Activated naive CD8-positive, alpha-beta T cell treated with anti-CD3 and anti-CD28 coated beads, Interleukin-2, amount 10 ng/mL, durations not matched to agents 7 days and 5 days (primary cell): Measurements from ENCODE around the gene MAST4. TPM values are rescaled to one million over a fixed set of nuclear protein-coding genes. Genes with fewer than 3 reads are reported as not detected.

ENCODE experiments used
- ATAC-seq: fragments of 150-1000 bp; cut with Tn5 transposase; one replicate; pipeline ENCODE4 v1.10.0; 2021; ENCODE audit warnings: low read depth, moderate library complexity
- POLR2A ChIA-PET: fragments of 350-600 bp; sonication (Branson Sonifier 250); formaldehyde crosslinking; loops from one replicate; lab custom pipeline; 2021; ENCODE audit warnings: antibody characterized with exemption; lab: Charles Lee
- DNase-seq: peaks from one replicate; pipeline ENCODE4 v3.0.0; 2021
- H3K27ac Mint-ChIP-seq: one replicate; pipeline ENCODE4 v1.8.0; 2022; ENCODE audit warnings: mild to moderate bottlenecking, mixed read lengths
- H3K27me3 Mint-ChIP-seq: one replicate; pipeline ENCODE4 v1.8.0; 2022; ENCODE audit warnings: mild to moderate bottlenecking, moderate library complexity, mixed read lengths
- H3K36me3 Mint-ChIP-seq: one replicate; pipeline ENCODE4 v1.8.0; 2021; ENCODE audit warnings: mild to moderate bottlenecking, mixed read lengths
- H3K4me1 Mint-ChIP-seq: one replicate; pipeline ENCODE4 v1.8.0; 2021; ENCODE audit warnings: mixed read lengths
- H3K4me3 Mint-ChIP-seq: one replicate; pipeline ENCODE4 v1.8.0; 2022; ENCODE audit warnings: mild to moderate bottlenecking, moderate library complexity, mixed read lengths
- H3K9me3 Mint-ChIP-seq: one replicate; pipeline ENCODE4 v1.8.0; 2021; ENCODE audit warnings: mixed read lengths
- total RNA-seq, 2 experiments: library from RNA; stranded (reverse); gene quantifications; one replicate each; pipeline ENCODE4 v1.2.3, GENCODE V29; 2021

The MAST4 gene
- total RNA-seq, 2 experiments from 2014 or later, result 13.4 to 14.3 TPM

DNA sequence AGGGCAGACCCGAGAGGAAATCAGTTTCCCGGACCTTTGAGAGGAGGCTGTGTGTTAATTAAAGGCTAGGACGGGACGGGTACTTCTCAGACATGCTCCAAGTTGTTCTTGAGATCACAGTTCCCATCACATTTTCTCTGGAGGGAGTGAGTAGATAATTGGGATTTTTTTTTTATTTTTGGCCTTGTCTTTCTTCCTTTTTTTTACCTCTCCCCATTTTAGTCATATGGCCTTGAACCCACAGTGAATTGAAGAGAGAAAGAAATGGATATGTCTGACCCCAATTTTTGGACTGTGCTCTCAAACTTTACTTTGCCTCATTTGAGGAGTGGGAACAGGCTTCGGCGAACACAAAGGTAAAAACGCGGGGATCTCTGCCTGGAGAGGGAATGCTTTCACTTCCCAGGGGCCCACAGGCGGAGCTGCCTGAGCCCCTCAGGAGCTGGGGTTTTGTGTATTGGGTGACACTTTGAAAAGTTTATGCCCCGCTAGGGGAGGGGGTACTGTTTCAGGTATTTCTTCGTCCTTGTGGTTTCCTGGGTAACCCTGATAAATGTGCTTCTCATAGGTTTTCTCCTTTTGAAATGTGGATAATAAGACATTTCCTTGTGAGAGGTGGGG, 408.6 kb downstream of the MAST4 start:
- peaks cover 27% of the 10 kb centered on the region for H3K4me1 Mint-ChIP-seq
- H3K4me3 Mint-ChIP-seq, result peak overlapping the region; percentile 93
- H3K27ac Mint-ChIP-seq, result peak overlapping the region; percentile 80
- H3K27me3 Mint-ChIP-seq, result peaks cover 9% of the 10 kb centered on the region
- no peak for ATAC-seq
- POLR2A ChIA-PET, result interaction anchor here (0.6 to 1.5 kb wide), 5 partner anchors 8 to 162 kb away, joined by 3 to 4 read pairs (median 3); no protein-coding TSS in a partner anchor
- no peaks in the 10 kb centered on the region for H3K9me3 Mint-ChIP-seq
- DNase-seq, result no peak
- H3K36me3 Mint-ChIP-seq, result peaks cover 2% of the 10 kb centered on the region

DNA sequence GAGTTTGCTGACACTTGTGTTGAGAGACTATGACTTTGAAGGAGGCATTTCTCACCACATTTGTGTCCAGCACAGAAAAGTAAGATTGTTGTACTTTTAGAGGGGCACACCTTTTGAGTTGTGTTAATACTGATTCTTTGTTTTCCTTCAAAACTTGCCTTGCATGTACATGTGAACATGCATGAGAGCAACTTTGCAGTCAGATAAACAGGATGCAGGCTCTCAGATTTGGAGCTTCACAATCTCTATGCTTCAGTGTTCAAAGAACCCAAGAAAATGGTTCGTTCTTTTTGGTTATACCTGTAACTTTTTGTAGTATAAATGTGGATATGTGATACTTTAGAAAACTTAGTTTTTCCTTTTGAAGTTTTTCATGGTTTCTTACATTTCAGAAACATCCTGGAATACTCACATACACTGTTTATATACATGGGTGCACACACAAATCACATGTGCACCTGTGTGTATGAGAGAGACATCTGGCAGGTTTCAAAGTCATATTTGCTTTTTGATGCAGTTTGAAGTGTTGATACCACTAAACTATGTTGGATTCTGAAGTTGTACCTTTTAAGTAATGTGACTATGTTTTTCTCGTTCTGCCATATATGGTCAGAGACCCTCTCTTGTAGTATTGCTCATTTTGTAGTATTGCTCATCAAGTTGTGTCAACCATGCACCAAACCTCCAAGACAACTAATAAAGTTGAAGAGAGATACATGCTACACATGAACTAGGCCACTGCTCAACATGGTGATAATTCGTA, 409.7 kb downstream of the MAST4 start:
- peak overlapping the region; percentile 93 for H3K4me3 Mint-ChIP-seq
- H3K27me3 Mint-ChIP-seq, result peaks cover 7% of the 10 kb centered on the region
- no peak for ATAC-seq
- peaks cover 27% of the 10 kb centered on the region for H3K4me1 Mint-ChIP-seq
- H3K9me3 Mint-ChIP-seq, result no peaks in the 10 kb centered on the region
- DNase-seq, result no peak
- H3K36me3 Mint-ChIP-seq, result peaks cover 2% of the 10 kb centered on the region
- H3K27ac Mint-ChIP-seq, result peak overlapping the region; percentile 80
- POLR2A ChIA-PET, result no interaction called here

DNA sequence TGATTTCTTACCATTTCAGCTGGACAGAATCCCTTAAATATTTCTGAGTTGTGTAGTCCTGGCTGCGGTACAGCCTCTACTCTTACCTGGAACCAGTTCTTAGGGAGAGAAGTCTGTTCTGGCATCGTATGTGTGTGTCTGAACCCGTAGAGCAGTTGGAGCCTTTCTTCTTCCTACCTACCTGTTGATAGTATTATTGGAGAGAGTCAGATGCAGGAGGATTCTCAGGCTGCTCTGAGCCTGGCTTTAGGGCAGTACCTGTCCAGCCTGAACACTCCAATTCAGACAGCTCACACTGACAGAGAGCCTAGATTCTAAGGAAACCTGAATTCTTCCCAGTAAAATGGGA, 410.3 kb downstream of the MAST4 start:
- Mint-ChIP-seq H3K4me3 (no peak overlapping the region), H3K9me3 (no peaks in the 10 kb centered on the region), H3K27me3 (peaks cover 7% of the 10 kb centered on the region), H3K36me3 (peaks cover 2% of the 10 kb centered on the region), H3K4me1 (peaks cover 31% of the 10 kb centered on the region), H3K27ac (no peak overlapping the region)
- ATAC-seq, result no peak
- no peak for DNase-seq
- POLR2A ChIA-PET, result no interaction called here

DNA sequence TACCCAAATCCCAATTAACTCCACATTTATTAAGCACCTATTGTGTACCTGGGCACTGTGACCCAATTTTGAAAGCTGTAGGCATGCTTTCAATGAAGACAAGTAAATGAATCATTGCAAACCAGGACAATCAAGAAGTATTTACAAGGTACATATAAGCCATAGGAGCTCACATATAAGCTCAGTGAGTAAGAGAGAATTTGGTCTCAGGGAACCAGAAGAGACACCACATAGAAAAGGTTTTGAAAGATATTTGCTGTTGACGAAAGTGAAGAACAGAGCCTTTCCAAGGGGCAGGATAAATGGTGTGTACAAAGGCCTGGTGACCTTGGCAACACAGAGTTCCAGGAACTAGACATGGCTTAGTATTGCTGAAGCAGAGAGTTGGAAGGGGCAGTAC, 412.8 kb downstream of the MAST4 start:
- Mint-ChIP-seq H3K27ac (no peak overlapping the region), H3K4me3 (no peak overlapping the region), H3K9me3 (no peaks in the 10 kb centered on the region), H3K4me1 (peaks cover 29% of the 10 kb centered on the region), H3K36me3 (peaks cover 2% of the 10 kb centered on the region), H3K27me3 (no peaks in the 10 kb centered on the region)
- DNase-seq, result no peak
- POLR2A ChIA-PET, result no interaction called here
- no peak for ATAC-seq

DNA sequence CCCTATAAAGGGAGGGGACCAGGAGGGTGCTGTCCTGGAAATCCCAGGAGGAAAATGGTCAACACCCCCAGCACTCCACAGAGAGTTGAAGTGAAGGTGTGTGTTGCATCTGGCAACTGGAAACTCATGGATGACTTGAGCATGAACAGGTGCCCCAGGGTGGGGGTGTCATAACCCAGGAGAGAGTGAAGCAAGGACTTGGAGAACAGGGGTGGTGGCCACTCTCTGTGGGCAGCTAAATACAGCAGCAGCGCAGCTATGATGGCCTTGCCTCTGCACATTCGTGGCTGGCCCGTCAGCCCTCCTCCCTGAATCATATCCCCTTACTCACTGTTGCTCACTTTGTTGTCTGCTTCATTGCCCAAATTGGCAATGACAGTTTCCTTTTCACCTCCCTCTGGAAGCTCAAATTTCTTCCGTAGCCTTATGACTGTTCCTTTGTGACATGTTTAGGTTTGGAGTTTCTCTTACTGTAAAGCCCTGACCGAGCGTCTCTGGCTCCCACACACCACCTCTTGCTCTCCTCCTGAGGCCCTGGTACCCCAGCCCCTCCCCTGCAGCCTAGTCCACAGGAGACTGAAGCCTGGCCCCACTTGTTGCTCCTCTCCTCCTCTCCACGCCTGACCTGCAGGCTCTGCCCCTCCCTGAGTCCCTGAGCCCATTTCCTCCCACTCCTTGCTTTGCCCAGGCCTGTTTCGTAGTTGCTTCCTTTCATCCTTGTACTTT, 414.7 kb downstream of the MAST4 start:
- ATAC-seq (no peak), DNase-seq (no peak)
- Mint-ChIP-seq H3K4me3 (no peak overlapping the region), H3K27me3 (no peaks in the 10 kb centered on the region), H3K9me3 (no peaks in the 10 kb centered on the region), H3K4me1 (peaks cover 15% of the 10 kb centered on the region), H3K27ac (no peak overlapping the region), H3K36me3 (peaks cover 2% of the 10 kb centered on the region)
- POLR2A ChIA-PET, result no interaction called here

DNA sequence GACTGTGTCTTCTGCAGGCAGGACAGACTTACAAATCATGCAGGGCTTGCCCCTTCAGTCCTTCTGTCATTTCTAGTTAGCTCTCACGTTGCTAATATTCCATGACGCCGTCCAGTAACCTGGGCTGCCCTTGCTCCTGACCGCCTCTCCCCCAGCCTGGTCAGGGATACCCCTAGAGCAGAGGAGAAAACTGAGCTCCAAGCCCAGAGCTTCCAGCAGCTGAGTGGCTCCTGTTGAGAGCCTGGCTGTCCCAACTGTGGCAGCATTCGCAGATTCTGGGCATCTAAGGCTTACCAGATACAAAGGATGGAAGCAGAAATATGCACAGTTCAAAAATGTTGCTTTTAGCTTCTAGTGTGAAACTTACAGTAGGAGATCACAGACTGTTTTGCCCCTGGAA, 415.2 kb downstream of the MAST4 start:
- no peaks in the 10 kb centered on the region for H3K27me3 Mint-ChIP-seq

DNA sequence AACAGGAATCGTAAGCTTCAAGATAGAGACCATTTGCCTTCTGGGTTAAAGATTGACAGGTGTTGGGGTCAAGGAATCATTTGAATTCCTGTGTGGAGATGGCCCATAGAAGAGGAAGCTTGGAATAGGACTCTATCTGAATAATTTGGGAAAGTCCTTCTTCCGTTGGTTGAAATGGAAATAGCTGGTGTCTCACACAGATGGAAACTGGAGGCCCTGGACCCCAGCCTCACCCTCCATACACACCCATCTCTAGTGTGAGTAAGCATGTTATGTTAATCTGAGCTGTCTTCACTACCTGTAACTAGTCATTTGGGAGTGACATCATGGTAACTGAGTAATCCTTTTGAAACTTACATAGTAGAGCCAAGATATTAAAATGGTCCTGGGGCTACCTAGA, 416.0 kb downstream of the MAST4 start:
- Mint-ChIP-seq H3K36me3 (peaks cover 2% of the 10 kb centered on the region), H3K4me1 (peaks cover 9% of the 10 kb centered on the region), H3K4me3 (no peak overlapping the region), H3K9me3 (no peaks in the 10 kb centered on the region), H3K27ac (no peak overlapping the region), H3K27me3 (no peaks in the 10 kb centered on the region)
- DNase-seq, result no peak
- POLR2A ChIA-PET, result interaction anchor here (0.9 kb wide), 1 partner anchor 12 kb away, joined by 4 read pairs; no protein-coding TSS in a partner anchor
- no peak for ATAC-seq

More for the DNA sequence above, 415.2 kb downstream of the MAST4 start:
- no peak overlapping the region for H3K27ac Mint-ChIP-seq
- ATAC-seq, result no peak
- H3K9me3 Mint-ChIP-seq, result no peaks in the 10 kb centered on the region
- POLR2A ChIA-PET, result no interaction called here
- DNase-seq, result no peak
- peaks cover 2% of the 10 kb centered on the region for H3K36me3 Mint-ChIP-seq
- H3K4me3 Mint-ChIP-seq, result no peak overlapping the region
- H3K4me1 Mint-ChIP-seq, result peaks cover 12% of the 10 kb centered on the region

DNA sequence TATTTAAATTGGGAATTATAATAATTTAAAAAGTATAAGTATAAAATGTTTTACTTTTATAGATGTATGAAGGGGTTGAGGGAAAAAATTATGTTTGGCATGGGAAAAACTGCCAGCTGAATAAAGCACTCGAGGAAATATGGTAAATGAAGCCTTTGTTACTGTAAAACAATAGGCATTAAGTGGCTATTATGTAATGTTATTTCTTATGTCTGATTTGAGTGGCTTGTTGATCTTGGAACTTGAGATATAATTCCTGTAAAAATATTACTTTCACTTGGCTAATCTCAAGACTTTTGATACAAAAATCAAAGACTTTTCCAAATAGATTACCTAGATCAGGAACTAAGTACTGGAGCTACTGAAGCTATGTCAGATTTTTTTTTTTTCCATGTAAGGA, 417.5 kb downstream of the MAST4 start:
- Mint-ChIP-seq H3K9me3 (no peaks in the 10 kb centered on the region), H3K36me3 (no peaks in the 10 kb centered on the region), H3K4me3 (no peak overlapping the region), H3K27me3 (no peaks in the 10 kb centered on the region), H3K27ac (no peak overlapping the region), H3K4me1 (peaks cover 5% of the 10 kb centered on the region)
- no peak for ATAC-seq
- POLR2A ChIA-PET, result no interaction called here
- DNase-seq, result no peak

DNA sequence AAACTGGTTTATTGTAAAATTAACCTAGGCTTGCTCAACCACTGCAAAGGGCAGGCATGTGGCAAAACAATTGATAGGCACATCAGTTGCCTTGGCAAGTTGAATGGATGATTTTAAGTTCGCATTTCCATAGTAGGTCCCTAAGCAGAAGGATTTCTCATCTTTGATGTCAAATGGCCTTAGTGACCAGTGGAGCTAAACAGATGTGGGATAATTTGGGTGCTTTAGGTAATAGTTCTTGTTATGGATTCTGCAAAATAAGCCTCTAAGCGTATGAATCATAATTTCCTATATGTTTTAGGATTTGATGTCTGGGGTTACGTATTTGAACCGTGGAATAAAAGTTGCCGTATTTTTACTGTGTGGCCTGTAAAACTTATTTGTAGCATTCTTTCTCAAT, 418.0 kb downstream of the MAST4 start:
- DNase-seq, result no peak
- Mint-ChIP-seq H3K36me3 (no peaks in the 10 kb centered on the region), H3K9me3 (no peaks in the 10 kb centered on the region), H3K27ac (no peak overlapping the region), H3K4me3 (no peak overlapping the region), H3K4me1 (peaks cover 5% of the 10 kb centered on the region), H3K27me3 (no peaks in the 10 kb centered on the region)
- POLR2A ChIA-PET, result interaction anchor here (0.5 kb wide), 1 partner anchor 304 kb away, joined by 3 read pairs; no protein-coding TSS in a partner anchor
- no peak for ATAC-seq

DNA sequence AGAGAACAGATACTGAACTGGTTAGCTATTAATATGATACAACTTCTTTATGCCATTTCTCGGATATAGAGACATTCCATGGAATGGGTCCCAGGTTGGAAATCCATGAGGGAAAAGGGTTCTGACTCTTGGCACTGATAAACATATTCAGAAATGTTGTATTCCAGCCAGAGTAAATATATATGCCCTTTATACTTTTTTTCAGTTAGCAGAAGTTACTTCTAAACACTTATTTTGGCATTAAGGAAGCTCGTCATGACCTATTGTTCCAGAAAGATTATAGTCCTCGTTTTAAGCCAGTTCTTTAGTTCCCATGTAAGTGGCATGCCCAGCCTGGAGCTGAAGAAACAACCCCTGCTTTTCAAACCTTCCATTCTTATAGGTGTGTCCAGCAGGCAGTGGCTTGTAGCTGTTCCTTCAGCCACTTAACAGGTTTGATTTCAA, 418.8 kb downstream of the MAST4 start:
- Mint-ChIP-seq H3K27ac (no peak overlapping the region), H3K27me3 (no peaks in the 10 kb centered on the region), H3K4me1 (peaks cover 4% of the 10 kb centered on the region), H3K9me3 (no peaks in the 10 kb centered on the region), H3K36me3 (no peaks in the 10 kb centered on the region), H3K4me3 (no peak overlapping the region)
- no peak for ATAC-seq
- DNase-seq, result no peak
- POLR2A ChIA-PET, result interaction anchor here (0.5 kb wide), 1 partner anchor 303 kb away, joined by 3 read pairs; no protein-coding TSS in a partner anchor

DNA sequence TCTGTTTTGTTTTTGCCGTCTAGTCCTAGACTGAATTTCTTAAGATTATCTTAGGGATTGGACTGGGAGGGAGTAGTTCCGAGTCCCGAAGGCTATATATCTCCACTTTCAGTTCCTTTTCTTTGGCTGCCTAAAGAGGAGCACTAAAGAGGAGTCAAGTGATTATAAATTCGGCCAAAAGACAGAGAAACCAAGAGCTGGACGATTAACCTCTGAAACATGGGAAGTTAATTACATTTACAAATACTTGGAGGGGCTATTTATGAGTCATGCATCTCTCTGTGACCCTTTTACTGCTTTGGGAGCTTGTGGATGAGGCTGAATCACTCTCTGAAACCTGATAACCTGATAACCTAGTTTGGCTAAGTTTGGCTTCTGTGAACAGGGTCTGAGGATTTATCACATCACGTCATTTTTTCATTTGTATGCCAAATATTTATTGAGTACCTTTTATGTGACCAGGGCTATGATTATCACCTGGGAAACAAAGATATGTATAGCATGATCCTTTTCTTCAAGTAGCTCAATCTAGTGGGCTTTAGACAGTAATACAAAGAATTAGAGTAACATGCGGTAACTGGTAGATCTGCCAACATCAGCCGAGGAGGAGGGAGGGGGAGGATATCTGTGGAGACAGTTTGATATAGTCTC, 419.5 kb downstream of the MAST4 start:
- Mint-ChIP-seq H3K4me3 (no peak overlapping the region), H3K9me3 (no peaks in the 10 kb centered on the region), H3K27me3 (no peaks in the 10 kb centered on the region), H3K4me1 (peaks cover 4% of the 10 kb centered on the region), H3K27ac (no peak overlapping the region), H3K36me3 (no peaks in the 10 kb centered on the region)
- DNase-seq (no peak), ATAC-seq (no peak)
- POLR2A ChIA-PET, result no interaction called here

DNA sequence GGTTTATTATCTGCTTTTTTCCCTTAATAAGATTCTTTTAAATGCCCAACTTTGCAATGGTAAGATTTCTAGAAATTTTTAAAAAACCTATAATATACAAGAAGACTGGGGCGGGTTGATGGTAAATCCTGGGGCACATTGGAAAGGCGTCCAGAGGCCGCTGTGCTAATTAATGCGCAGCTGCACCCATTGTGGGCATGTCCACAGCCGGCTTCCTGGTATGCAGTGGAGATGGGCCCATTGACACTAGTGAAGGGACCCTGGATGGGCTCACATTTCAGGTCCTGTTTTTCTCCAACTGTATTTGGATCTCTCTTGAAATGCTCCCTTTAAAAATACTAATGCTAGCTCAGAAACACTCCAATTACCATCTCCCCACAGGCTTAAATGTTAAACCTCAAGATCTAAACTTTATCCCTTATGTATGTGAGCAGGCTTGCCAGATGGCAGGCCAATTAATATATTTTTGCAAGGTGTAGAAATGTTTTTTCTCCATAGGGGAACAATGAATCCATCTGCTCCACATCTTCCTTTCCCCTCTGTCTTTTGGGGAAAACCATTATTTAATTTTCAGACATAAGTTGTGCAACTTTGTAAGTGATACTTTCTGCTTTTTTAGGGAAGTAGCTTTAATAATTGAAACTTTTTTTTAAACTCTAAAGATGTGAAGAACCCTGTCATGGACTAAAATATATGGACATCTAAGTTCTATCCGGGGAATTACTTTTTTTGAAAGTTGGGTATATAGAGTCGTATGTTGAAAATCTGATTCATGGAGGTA, 423.1 kb downstream of the MAST4 start:
- Mint-ChIP-seq H3K27ac (no peak overlapping the region), H3K4me3 (no peak overlapping the region), H3K36me3 (peaks cover 4% of the 10 kb centered on the region), H3K4me1 (no peaks in the 10 kb centered on the region), H3K27me3 (no peaks in the 10 kb centered on the region), H3K9me3 (no peaks in the 10 kb centered on the region)
- DNase-seq, result no peak
- POLR2A ChIA-PET, result no interaction called here
- ATAC-seq, result no peak
